ENCODE measurements around the gene FGG. TPM values are rescaled to one million over a fixed set of nuclear protein-coding genes. Genes with fewer than 3 reads are reported as not detected.

Gene FGG
- total and polyA plus RNA-seq, 10 of the 15 experiments (the other 5 are each of a cell fraction or from before 2014, with no cell fraction given), result 1.8 TPM; not detected in 9

GRCh38 chr4:154614306-154614705 lies 1.9 kb upstream of the FGG start:
- no peak for FAIRE-seq
- in situ Hi-C loops (cut with MboI), result no loop called here

GRCh38 chr4:154611833-154612232 lies 623 bp downstream of the FGG start:
- ChIA-PET RAD21 (ENCODE audit: unreplicated experiment) (interaction anchor here (1.3 kb wide), 1 partner anchor 52 kb away, joined by 3 read pairs; no protein-coding TSS in a partner anchor), SMC1A (ENCODE audit: uncharacterized antibody, unreplicated experiment) (interaction anchor here (1.3 kb wide), 1 partner anchor 9 kb away, joined by 3 read pairs; no protein-coding TSS in a partner anchor), CTCF (interaction anchor here (0.8 to 19.0 kb wide), 3 partner anchors 10 to 58 kb away, joined by 3 to 796 read pairs (median 8); partner anchors contain the start of genes FGB and PLRG1), POLR2A (no interaction called here)
- Histone ChIP-seq H3K9me3 (replicated peaks; ENCODE audit: control insufficient read depth, insufficient read depth, low read length) (no peaks in the 10 kb centered on the region), H3K79me2 (ENCODE audit: control insufficient read depth, insufficient read depth, low read length) (no peaks in the 10 kb centered on the region), H3K4me1 (ENCODE audit: control insufficient read depth, insufficient read depth, low read length) (peaks cover 9% of the 10 kb centered on the region), H3K27me3 (replicated peaks in 1 of 2; ENCODE audit: control insufficient read depth in 2 of 2, insufficient read depth in 2 of 2, low read length in 1 of 2) (no peaks in the 10 kb centered on the region), H4K20me1 (ENCODE audit: control insufficient read depth, insufficient read depth) (no peaks in the 10 kb centered on the region), H2AFZ (ENCODE audit: control insufficient read depth, low read depth, low read length) (no peak overlapping the region), H3K4me2 (ENCODE audit: control insufficient read depth, insufficient read depth) (no peak overlapping the region), H3K36me3 (ENCODE audit: control insufficient read depth in 2 of 2, insufficient read depth in 2 of 2, low read length in 1 of 2) (no peaks in the 10 kb centered on the region), H3K4me3 (no peak overlapping the region), H3K27ac (ENCODE audit: control insufficient read depth, insufficient read depth) (no peak overlapping the region), H3K9ac (ENCODE audit: control insufficient read depth, insufficient read depth, low read length) (no peak overlapping the region)
- intact Hi-C loops (cut with micrococcal nuclease; ENCODE audit: unreplicated experiment) (no loop called here), in situ Hi-C loops (cut with MboI) (no loop called here)
- BruUV-seq (replicated peaks), result no TSS peak
- no peak for TF ChIP-seq KAT2A (conservative IDR thresholded peaks at IDR 0.05; ENCODE audit: control insufficient read depth, low read depth, low read length)
- TF ChIP-seq, protein P1, sequence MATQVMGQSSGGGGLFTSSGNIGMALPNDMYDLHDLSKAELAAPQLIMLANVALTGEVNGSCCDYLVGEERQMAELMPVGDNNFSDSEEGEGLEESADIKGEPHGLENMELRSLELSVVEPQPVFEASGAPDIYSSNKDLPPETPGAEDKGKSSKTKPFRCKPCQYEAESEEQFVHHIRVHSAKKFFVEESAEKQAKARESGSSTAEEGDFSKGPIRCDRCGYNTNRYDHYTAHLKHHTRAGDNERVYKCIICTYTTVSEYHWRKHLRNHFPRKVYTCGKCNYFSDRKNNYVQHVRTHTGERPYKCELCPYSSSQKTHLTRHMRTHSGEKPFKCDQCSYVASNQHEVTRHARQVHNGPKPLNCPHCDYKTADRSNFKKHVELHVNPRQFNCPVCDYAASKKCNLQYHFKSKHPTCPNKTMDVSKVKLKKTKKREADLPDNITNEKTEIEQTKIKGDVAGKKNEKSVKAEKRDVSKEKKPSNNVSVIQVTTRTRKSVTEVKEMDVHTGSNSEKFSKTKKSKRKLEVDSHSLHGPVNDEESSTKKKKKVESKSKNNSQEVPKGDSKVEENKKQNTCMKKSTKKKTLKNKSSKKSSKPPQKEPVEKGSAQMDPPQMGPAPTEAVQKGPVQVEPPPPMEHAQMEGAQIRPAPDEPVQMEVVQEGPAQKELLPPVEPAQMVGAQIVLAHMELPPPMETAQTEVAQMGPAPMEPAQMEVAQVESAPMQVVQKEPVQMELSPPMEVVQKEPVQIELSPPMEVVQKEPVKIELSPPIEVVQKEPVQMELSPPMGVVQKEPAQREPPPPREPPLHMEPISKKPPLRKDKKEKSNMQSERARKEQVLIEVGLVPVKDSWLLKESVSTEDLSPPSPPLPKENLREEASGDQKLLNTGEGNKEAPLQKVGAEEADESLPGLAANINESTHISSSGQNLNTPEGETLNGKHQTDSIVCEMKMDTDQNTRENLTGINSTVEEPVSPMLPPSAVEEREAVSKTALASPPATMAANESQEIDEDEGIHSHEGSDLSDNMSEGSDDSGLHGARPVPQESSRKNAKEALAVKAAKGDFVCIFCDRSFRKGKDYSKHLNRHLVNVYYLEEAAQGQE (IDR thresholded peaks at IDR 0.05; ENCODE audit: low read depth, low read length), result no peak
- TF ChIP-seq YY1 (IDR thresholded peaks at IDR 0.05; ENCODE audit: low read depth, low read length), result no peak
- no peak for TF ChIP-seq RELB (IDR thresholded peaks at IDR 0.05; ENCODE audit: low read depth)
- no peak for TF ChIP-seq SP1 (IDR thresholded peaks at IDR 0.05; ENCODE audit: low read depth, low read length)
- no peak for TF ChIP-seq IKZF1 (conservative IDR thresholded peaks at IDR 0.05)
- TF ChIP-seq POU2F2 (IDR thresholded peaks at IDR 0.05; ENCODE audit: borderline replicate concordance, low read depth, low read length), result no peak
- no peak for TF ChIP-seq JUNB (IDR thresholded peaks at IDR 0.05)
- DNase-seq (ENCODE audit: low read depth, low spot score), result no peak
- 7% methylated on average over 1 of the region's 1 CpG for WGBS (ENCODE audit: insufficient coverage, insufficient replicate concordance, low lambda C conversion rate, missing lambda C conversion rate)
- no peak for FAIRE-seq
- no peak for ATAC-seq

More at GRCh38 chr4:154614306-154614705, 1.9 kb upstream of the FGG start:
- H3K27ac ChIP-seq (ENCODE audit: control insufficient read depth, insufficient read depth), result no peak overlapping the region
- H2AFZ ChIP-seq (ENCODE audit: control insufficient read depth, low read depth, low read length), result no peak overlapping the region
- H3K36me3 ChIP-seq (ENCODE audit: control insufficient read depth in 2 of 2, insufficient read depth in 2 of 2, low read length in 1 of 2), result no peaks in the 10 kb centered on the region
- no peak overlapping the region for H3K4me2 ChIP-seq (ENCODE audit: control insufficient read depth, insufficient read depth)
- POLR2A ChIA-PET, result interaction anchor here (0.6 kb wide), 1 partner anchor 169 kb away, joined by 5 read pairs; no protein-coding TSS in a partner anchor
- intact Hi-C loops (cut with micrococcal nuclease; ENCODE audit: unreplicated experiment), result no loop called here
- H3K4me1 ChIP-seq (ENCODE audit: control insufficient read depth, insufficient read depth, low read length), result peaks cover 13% of the 10 kb centered on the region
- TF ChIP-seq ESRRA (IDR thresholded peaks at IDR 0.05; ENCODE audit: low read length) (no peak), ZNF384 (IDR thresholded peaks at IDR 0.05; ENCODE audit: borderline replicate concordance, low read depth, low read length) (no peak), RELA (IDR thresholded peaks at IDR 0.05; ENCODE audit: borderline replicate concordance, partially characterized antibody) (no peak)
- TF ChIP-seq, protein P2, sequence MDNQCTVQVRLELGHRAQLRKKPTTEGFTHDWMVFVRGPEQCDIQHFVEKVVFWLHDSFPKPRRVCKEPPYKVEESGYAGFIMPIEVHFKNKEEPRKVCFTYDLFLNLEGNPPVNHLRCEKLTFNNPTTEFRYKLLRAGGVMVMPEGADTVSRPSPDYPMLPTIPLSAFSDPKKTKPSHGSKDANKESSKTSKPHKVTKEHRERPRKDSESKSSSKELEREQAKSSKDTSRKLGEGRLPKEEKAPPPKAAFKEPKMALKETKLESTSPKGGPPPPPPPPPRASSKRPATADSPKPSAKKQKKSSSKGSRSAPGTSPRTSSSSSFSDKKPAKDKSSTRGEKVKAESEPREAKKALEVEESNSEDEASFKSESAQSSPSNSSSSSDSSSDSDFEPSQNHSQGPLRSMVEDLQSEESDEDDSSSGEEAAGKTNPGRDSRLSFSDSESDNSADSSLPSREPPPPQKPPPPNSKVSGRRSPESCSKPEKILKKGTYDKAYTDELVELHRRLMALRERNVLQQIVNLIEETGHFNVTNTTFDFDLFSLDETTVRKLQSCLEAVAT (IDR thresholded peaks at IDR 0.05), result no peak
- H3K9me3 ChIP-seq (replicated peaks; ENCODE audit: control insufficient read depth, insufficient read depth, low read length), result no peaks in the 10 kb centered on the region
- ATAC-seq (no peak), DNase-seq (ENCODE audit: low read depth, low spot score) (no peak)
- H3K79me2 ChIP-seq (ENCODE audit: control insufficient read depth, insufficient read depth, low read length), result no peaks in the 10 kb centered on the region
- H3K4me3 ChIP-seq, result no peak overlapping the region
- CTCF ChIA-PET, result interaction anchor here (1.0 to 19.0 kb wide), 2 partner anchors 11 to 60 kb away, joined by 3 to 796 read pairs; partner anchors contain the start of genes FGB and PLRG1
- no peak overlapping the region for H3K9ac ChIP-seq (ENCODE audit: control insufficient read depth, insufficient read depth, low read length)
- BruUV-seq (replicated peaks), result no TSS peak
- SMC1A ChIA-PET (ENCODE audit: uncharacterized antibody, unreplicated experiment), result interaction anchor here (0.9 to 1.7 kb wide), 2 partner anchors 64 to 66 kb away, joined by 3 to 5 read pairs; partner anchors contain the start of gene PLRG1
- H3K27me3 ChIP-seq (replicated peaks in 1 of 2; ENCODE audit: control insufficient read depth in 2 of 2, insufficient read depth in 2 of 2, low read length in 1 of 2), result no peaks in the 10 kb centered on the region
- H4K20me1 ChIP-seq (ENCODE audit: control insufficient read depth, insufficient read depth), result no peaks in the 10 kb centered on the region
- RAD21 ChIA-PET (ENCODE audit: unreplicated experiment), result interaction anchor here (1.0 kb wide), 1 partner anchor 9 kb away, joined by 3 read pairs; no protein-coding TSS in a partner anchor

Measured in GM12878 (cell line).